Measurements from ENCODE around the gene KIF26A. TPM values are rescaled to one million over a fixed set of nuclear protein-coding genes. Genes with fewer than 3 reads are reported as not detected.
"Not testable (repeated sequence)": the region's sequence is repeated elsewhere in the genome, so short reads cannot be mapped to it uniquely, and the experiment has no call there.

Gene KIF26A
- total RNA-seq, 1 experiment from 2014 or later: 5.5 TPM

DNA sequence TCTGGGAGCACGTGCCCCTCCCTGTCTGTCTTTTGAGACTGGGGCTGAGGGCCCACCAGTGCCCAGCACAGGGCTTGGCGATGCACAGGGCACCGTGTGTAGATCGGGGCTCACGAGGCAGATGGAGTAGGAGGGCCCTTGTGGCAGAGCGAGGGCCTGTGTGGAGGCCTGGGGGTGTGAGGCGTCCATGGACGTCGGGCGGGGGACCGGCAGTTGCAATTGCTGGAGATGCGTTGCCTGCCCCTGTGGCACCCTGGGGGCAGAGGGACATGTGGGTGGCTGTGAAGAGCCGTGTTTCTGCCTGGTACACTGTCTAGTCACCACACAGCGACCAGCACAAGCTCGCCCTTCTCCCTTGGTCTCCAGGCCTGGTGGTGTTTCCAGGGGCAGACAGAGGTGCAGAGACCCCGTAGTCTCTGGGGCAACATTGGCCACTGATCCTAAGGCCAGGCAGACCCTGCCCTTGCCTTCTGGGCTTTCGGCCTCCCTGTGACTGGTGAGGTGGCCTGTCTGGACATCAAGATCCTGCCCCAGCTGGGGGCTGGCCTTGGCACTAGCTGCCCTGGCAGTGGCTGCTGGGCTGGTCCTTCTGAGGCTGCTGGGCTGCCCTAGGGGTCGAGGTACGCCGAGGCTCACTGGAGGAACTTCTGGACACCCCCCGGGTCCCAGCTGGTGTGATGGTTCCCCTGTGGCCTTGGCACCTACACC lies 14.5 kb downstream of the KIF26A start:
- TF ChIP-seq, protein P1, sequence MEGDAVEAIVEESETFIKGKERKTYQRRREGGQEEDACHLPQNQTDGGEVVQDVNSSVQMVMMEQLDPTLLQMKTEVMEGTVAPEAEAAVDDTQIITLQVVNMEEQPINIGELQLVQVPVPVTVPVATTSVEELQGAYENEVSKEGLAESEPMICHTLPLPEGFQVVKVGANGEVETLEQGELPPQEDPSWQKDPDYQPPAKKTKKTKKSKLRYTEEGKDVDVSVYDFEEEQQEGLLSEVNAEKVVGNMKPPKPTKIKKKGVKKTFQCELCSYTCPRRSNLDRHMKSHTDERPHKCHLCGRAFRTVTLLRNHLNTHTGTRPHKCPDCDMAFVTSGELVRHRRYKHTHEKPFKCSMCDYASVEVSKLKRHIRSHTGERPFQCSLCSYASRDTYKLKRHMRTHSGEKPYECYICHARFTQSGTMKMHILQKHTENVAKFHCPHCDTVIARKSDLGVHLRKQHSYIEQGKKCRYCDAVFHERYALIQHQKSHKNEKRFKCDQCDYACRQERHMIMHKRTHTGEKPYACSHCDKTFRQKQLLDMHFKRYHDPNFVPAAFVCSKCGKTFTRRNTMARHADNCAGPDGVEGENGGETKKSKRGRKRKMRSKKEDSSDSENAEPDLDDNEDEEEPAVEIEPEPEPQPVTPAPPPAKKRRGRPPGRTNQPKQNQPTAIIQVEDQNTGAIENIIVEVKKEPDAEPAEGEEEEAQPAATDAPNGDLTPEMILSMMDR (IDR thresholded peaks at IDR 0.05; ENCODE audit: insufficient read depth in 1 of 2, low read depth in 1 of 2, low read length in 1 of 2, severe bottlenecking in 1 of 2, unreplicated experiment in 1 of 2): no peak
- no peaks in the 10 kb centered on the region for H3K36me3 ChIP-seq (ENCODE audit: control insufficient read depth, insufficient read depth, low read length)
- H3K4me3 Mint-ChIP-seq (ENCODE audit: unreplicated experiment): no peak overlapping the region
- no peaks in the 10 kb centered on the region for H3K36me3 Mint-ChIP-seq (ENCODE audit: insufficient read depth, unreplicated experiment)
- H3K27me3 ChIP-seq (replicated peaks; ENCODE audit: control insufficient read depth, insufficient read depth, low read length): no peaks in the 10 kb centered on the region
- ChIA-PET CTCF (no interaction called here), POLR2A (no interaction called here)
- H3K9me3 Mint-ChIP-seq (ENCODE audit: unreplicated experiment): no peaks in the 10 kb centered on the region
- no peaks in the 10 kb centered on the region for H3K9me3 ChIP-seq
- intact Hi-C loops (cut with micrococcal nuclease; ENCODE audit: unreplicated experiment): no loop called here
- no peak for DNase-seq
- H3K27me3 Mint-ChIP-seq (ENCODE audit: insufficient read depth, unreplicated experiment): no peaks in the 10 kb centered on the region
- H3K4me1 ChIP-seq: no peaks in the 10 kb centered on the region
- no peak overlapping the region for H3K27ac Mint-ChIP-seq (ENCODE audit: unreplicated experiment)
- no peak overlapping the region for H3K4me3 ChIP-seq (ENCODE audit: low read depth, low read length)
- no TSS peak for BruUV-seq (replicated peaks)
- no peaks in the 10 kb centered on the region for H3K4me1 Mint-ChIP-seq (ENCODE audit: low read depth, unreplicated experiment)

DNA sequence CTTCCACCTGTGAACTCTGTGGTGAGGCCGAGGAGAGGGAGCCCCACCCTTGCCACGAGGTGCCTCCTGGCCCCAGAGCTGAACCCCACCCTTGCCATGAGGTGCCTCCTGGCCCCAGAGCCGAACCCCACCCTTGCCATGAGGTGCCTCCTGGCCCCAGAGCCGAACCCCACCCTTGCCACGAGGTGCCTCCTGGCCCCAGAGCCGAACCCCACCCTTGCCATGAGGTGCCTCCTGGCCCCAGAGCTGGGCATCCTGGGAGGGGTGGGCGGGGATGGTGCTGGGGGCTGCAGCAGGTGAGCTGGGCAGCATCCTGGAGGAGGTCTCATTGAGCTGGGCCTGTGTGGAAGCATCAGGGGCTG lies 15.0 kb downstream of the KIF26A start:
- not testable (repeated sequence) for H3K27me3 Mint-ChIP-seq (ENCODE audit: insufficient read depth, unreplicated experiment); BruUV-seq (replicated peaks)

DNA sequence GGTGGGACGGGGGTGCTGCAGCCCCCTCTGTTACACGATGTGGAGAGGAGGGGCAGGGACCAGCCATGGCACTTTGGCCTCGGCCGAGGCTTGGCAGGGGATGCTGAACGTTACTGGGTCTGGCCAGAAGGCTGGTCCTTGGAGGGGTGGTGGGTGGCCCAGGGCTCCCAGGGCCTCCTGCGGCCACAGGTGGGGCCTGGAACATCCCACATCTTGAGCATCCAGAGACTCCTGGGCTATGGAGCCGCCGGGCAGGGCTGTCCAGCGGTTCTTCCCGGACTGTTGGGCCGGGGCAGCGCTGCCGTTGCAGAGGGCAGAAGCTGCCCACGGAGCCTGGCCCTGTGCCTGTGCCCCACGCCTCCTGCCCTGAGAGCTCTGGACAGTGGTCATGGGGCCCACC lies 15.9 kb downstream of the KIF26A start:
- ChIA-PET CTCF (interaction anchor here (1.5 kb wide), 1 partner anchor 76 kb away, joined by 5 read pairs; no protein-coding TSS in a partner anchor), POLR2A (no interaction called here)
- no peak overlapping the region for H3K4me3 ChIP-seq (ENCODE audit: low read depth, low read length)
- Mint-ChIP-seq H3K27me3 (ENCODE audit: insufficient read depth, unreplicated experiment) (no peaks in the 10 kb centered on the region), H3K4me3 (ENCODE audit: unreplicated experiment) (no peak overlapping the region), H3K4me1 (ENCODE audit: low read depth, unreplicated experiment) (no peaks in the 10 kb centered on the region), H3K36me3 (ENCODE audit: insufficient read depth, unreplicated experiment) (no peaks in the 10 kb centered on the region), H3K9me3 (ENCODE audit: unreplicated experiment) (no peaks in the 10 kb centered on the region), H3K27ac (ENCODE audit: unreplicated experiment) (no peak overlapping the region)
- H3K27me3 ChIP-seq (replicated peaks; ENCODE audit: control insufficient read depth, insufficient read depth, low read length): no peaks in the 10 kb centered on the region
- TF ChIP-seq, protein P1 (IDR thresholded peaks at IDR 0.05; ENCODE audit: insufficient read depth in 1 of 2, low read depth in 1 of 2, low read length in 1 of 2, severe bottlenecking in 1 of 2, unreplicated experiment in 1 of 2): no peak
- no peaks in the 10 kb centered on the region for H3K4me1 ChIP-seq
- DNase-seq: no peak
- H3K36me3 ChIP-seq (ENCODE audit: control insufficient read depth, insufficient read depth, low read length): no peaks in the 10 kb centered on the region
- intact Hi-C loops (cut with micrococcal nuclease; ENCODE audit: unreplicated experiment): no loop called here
- H3K9me3 ChIP-seq: no peaks in the 10 kb centered on the region
- BruUV-seq (replicated peaks): no TSS peak

More for the DNA sequence above, 15.0 kb downstream of the KIF26A start:
- CTCF ChIA-PET; POLR2A ChIA-PET; H3K4me3 Mint-ChIP-seq (ENCODE audit: unreplicated experiment); H3K9me3 ChIP-seq; intact Hi-C loops (cut with micrococcal nuclease; ENCODE audit: unreplicated experiment); H3K4me3 ChIP-seq (ENCODE audit: low read depth, low read length); H3K4me1 ChIP-seq; H3K9me3 Mint-ChIP-seq (ENCODE audit: unreplicated experiment); DNase-seq; H3K36me3 ChIP-seq (ENCODE audit: control insufficient read depth, insufficient read depth, low read length); H3K4me1 Mint-ChIP-seq (ENCODE audit: low read depth, unreplicated experiment); H3K27me3 ChIP-seq (replicated peaks; ENCODE audit: control insufficient read depth, insufficient read depth, low read length); H3K36me3 Mint-ChIP-seq (ENCODE audit: insufficient read depth, unreplicated experiment); H3K27ac Mint-ChIP-seq (ENCODE audit: unreplicated experiment): not testable (repeated sequence)
